GM15510 (cell line): Measurements from ENCODE around the gene IL13.

Source experiments
- POLR2A ChIP-seq: IDR thresholded peaks from 3 replicates; pipeline ENCODE4 v1.6.1; 2011; ENCODE audit warnings: borderline replicate concordance; ENCODE audit not compliant: insufficient read length; ENCODE audit errors: extremely low read depth

IL13 gene

DNA sequence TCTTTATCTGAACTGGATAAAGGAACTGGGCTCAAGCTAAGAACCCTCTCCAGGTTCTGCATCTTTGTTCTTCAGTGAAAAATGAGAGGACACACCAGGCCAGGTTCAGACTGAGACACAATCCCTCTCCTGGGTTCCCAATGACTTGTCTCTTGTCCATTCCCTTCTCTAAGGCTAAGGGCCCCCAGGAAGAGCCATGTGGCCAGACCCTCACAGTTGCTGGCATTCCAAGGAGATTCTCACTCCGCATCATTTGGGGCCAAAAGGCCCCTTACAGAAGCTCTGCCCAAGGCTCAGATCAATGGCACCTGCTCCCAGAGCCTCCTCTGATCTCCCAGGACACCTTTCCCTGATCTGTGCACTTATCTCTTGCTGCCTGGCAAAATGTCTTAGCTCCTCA, 20.8 kb downstream of the IL13 start:
- no peak for TF ChIP-seq POLR2A

DNA sequence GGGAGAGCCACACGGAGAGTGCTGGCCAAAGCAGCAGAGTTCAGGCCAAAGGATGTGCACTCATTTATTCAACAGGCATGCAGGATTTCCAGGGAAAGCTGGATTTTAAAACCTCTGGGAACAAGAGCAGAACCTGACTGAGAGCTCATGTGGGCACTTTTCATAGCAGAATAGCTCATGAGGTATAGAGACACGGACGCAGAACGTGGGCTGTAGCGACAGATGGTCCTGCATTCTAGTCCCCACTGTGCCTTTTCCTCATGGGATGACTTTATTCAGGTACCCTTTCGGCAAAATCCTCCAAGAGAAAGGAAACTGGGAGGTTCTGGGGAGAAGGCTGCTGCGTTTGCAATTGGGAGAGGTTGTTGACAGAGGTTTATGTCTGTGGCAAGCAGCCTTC, 21.2 kb downstream of the IL13 start:
- no peak for TF ChIP-seq POLR2A

DNA sequence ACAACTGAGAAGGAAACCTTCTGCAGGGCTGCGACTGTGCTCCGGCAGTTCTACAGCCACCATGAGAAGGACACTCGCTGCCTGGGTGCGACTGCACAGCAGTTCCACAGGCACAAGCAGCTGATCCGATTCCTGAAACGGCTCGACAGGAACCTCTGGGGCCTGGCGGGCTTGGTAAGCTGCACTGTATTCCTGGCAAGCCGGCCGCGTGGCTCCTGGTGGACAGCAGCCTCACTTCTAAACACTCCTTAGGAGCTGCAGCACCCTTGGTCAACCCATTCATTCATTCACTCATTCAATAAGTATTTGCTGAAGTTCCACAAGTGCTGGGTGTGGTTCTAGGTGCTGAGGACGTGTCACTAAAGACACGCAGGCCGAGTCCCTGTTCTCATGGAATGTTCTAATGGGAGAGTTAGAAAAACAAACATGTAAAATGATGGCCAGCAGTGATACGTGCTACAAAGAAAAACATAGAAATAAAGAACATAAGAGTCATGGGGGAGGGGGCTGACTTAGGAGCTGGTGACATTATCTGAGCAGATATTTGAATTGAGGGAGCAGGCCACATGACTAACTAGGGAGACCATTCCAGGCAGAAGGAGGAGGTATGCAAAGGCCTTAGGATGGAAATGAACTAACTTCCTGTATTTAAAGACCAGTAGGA, 21.9 kb downstream of the IL13 start:
- TF ChIP-seq POLR2A, result no peak

GRCh38 chr5:132680780-132681475, 23.0 kb downstream of the IL13 start:
- no peak for TF ChIP-seq POLR2A

DNA sequence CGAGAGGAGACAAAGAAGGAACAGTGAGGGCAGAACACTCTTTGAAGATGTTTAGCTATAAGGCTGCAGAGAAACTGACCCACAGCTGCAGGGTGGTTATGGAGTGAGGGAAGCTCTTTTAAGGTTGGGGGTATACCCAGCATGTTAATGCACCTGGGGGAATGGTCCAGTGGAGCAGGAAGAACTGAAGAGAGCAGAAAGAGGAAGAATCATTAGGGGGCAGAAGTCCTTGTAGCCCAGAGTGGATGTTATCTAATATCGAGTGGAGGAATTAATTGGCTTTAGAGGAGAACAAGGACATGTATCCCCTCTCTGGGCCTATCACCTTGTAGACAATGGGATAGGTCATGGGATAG, 23.5 kb downstream of the IL13 start:
- TF ChIP-seq POLR2A, result no peak

DNA sequence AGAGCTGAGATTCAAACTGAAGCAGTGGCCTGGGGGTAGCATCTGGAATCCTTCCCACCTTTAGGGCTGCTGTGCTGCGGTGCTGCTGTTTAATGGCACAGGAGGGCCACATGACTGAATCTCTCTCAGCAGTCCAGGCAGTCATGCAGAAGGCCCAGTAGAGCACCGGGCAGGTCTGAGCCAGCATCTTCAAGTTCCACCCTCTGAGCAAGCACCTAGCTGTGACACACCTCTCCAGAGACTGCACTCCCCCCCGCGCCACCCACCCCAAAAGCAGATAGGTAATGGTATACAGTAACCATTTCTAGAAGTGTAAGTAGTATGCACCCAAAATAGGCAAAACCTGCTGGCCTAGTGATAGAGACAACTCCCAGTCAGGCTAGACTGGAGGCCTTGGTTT, 24.0 kb downstream of the IL13 start:
- TF ChIP-seq POLR2A, result no peak

DNA sequence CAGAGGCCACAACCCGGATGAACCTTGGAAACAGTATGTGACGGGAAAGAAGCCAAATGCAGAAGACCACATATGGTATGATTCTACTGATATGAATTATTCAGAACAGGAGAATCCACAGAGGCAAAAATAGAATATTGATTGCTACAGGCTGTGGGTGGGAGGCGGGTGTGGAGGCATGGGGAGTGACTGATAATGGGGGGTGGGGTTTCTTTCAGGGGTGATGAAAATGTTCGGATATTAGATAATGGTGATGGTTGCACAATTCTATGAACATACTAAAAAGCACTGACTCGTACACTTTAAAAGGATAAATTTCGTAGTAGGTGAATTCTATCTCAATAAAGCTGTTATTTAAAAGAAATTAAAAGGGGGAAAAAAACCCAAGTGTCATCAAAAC, 26.5 kb downstream of the IL13 start:
- no peak for TF ChIP-seq POLR2A

GRCh38 chr5:132684922-132685720, 27.1 kb downstream of the IL13 start:
- TF ChIP-seq POLR2A, result no peak

GRCh38 chr5:132686193-132686592, 28.2 kb downstream of the IL13 start:
- TF ChIP-seq POLR2A, result no peak

DNA sequence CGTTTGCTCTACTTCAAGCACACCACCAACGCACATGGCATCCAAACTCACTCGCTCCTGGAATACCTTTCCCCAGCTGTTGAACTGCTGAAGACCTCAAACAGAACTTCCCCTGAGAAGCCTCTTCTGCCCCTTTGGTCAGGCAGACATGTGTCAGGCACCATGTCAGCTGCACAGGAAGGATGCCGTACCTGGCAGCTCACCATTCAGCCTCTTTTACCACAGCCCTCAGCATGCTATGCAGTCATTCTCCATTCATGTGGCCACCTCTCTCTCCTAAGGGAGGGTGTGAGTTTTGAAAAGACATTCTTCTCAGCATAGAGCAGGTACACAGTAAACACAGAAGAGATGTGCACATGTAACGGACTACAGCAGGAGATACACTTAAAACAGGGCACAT, 30.0 kb downstream of the IL13 start:
- TF ChIP-seq POLR2A, result no peak

- TF ChIP-seq POLR2A, result no peak
Measured at GRCh38 chr5:132688536-132689339, 30.8 kb downstream of the IL13 start.

DNA sequence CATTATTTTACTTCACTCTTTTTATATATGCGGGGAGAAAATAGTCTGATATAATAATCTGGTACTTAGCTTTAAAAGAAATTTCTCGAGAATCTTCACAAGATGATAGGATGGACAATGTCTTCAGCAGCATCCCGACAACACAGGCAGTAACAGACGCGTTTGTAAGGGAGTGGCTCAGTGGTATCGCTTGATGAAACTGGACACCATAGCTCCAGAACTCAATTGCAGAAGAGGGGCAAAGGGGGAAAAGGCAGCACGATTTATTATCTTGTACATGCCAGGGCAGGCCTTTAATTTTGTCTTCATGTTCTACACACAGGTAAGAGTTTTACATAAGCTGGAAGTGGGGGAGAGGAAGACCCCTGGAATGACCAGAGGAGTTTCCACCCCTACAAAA, 31.5 kb downstream of the IL13 start:
- no peak for TF ChIP-seq POLR2A

- TF ChIP-seq POLR2A, result no peak
Measured at GRCh38 chr5:132690156-132690555, 32.2 kb downstream of the IL13 start.

- no peak for TF ChIP-seq POLR2A
Measured at GRCh38 chr5:132692632-132692967, 34.6 kb downstream of the IL13 start.

DNA sequence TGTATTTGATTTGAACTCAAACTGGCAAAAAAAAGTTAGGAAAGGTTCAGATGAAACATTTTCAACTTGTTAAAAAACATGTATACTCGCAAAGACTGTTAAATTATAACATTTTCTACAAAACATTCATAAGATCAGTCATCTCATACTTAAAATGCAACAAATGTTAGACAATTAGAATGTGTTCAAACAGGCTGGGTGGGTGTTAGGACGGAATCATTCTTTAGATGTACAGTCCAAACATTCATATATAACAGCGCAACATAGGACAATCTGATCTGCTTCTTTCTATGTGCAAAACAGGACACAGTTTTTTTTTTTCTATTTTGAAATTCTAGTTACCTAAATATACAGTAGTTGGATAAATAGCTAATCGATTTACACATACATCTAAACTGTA, 38.0 kb downstream of the IL13 start:
- TF ChIP-seq POLR2A, result no peak
